Uterus (tissue), 2 donors: Measurements from ENCODE around the gene TRIM8.

Experiments used
- POLR2A ChIP-seq, 2 donors: fragments of 450-650 bp; IDR thresholded peaks; one replicate each; pipeline ENCODE4 v1.6.1; 2016; ENCODE audit warnings: antibody characterized with exemption in 2 of 2, mild to moderate bottlenecking in 1 of 2, moderate library complexity in 1 of 2
- TF ChIP-seq, protein P1 (sequence below), 4 experiments: fragments of 200-600 bp in 2 of 4; fragments of 450-650 bp in 2 of 4; sonication (generic) in 2 of 4; IDR thresholded peaks; one replicate each; pipeline ENCODE4 v1.5.1; 2016 to 2019; ENCODE audit warnings: antibody characterized with exemption in 4 of 4, mild to moderate bottlenecking in 2 of 4, moderate library complexity in 1 of 4

DNA sequence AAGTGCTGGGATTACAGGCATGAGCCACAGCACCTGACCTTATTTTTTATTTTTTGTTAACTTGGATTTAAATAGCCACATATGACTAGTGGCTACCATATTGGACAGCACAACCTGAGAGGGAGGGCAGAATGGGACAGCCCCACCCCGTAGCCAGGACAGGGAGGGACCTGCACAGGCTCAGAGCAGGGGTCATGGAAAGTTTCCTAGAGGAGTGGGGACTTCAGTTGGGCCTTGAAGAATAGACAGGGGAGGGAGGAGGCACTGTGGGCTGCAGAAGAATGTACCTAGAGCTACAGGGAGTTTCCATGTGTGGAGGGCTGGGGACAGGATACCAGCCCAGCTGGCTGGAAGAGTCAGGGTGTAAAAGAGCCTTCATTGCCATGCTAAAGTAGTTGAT, 8.8 kb downstream of the TRIM8 start:
- TF ChIP-seq, protein P1, sequence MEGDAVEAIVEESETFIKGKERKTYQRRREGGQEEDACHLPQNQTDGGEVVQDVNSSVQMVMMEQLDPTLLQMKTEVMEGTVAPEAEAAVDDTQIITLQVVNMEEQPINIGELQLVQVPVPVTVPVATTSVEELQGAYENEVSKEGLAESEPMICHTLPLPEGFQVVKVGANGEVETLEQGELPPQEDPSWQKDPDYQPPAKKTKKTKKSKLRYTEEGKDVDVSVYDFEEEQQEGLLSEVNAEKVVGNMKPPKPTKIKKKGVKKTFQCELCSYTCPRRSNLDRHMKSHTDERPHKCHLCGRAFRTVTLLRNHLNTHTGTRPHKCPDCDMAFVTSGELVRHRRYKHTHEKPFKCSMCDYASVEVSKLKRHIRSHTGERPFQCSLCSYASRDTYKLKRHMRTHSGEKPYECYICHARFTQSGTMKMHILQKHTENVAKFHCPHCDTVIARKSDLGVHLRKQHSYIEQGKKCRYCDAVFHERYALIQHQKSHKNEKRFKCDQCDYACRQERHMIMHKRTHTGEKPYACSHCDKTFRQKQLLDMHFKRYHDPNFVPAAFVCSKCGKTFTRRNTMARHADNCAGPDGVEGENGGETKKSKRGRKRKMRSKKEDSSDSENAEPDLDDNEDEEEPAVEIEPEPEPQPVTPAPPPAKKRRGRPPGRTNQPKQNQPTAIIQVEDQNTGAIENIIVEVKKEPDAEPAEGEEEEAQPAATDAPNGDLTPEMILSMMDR (IDR thresholded peaks at IDR 0.05): no peak
- no peak for TF ChIP-seq POLR2A (IDR thresholded peaks at IDR 0.05)
